CD4-positive, alpha-beta T cell (primary cell): ENCODE measurements around the gene FSCN2. TPM values are rescaled to one million over a fixed set of nuclear protein-coding genes. Genes with fewer than 3 reads are reported as not detected.

Source experiments
- ATAC-seq: fragments of 200-7000 bp; cut with Tn5 transposase; one replicate; pipeline ENCODE4 v1.10.0; 2022; ENCODE audit warnings: mild to moderate bottlenecking; ENCODE audit not compliant: poor library complexity
- CTCF ChIA-PET: fragments of 350-600 bp; sonication (Branson Sonifier 250); formaldehyde crosslinking; loops from one replicate; lab custom pipeline; 2021; ENCODE audit warnings: antibody characterized with exemption, inconsistent platforms; lab: Charles Lee
- POLR2A ChIA-PET: fragments of 350-600 bp; sonication (Branson Sonifier 250); formaldehyde crosslinking; loops from one replicate; lab custom pipeline; 2021; ENCODE audit warnings: antibody characterized with exemption, inconsistent platforms; lab: Charles Lee
- DNase-seq, 14 experiments: peaks; one replicate each; pipeline ENCODE4 v3.0.0-alpha.2; 2013 to 2020; ENCODE audit warnings: mixed read lengths in 2 of 14
- H3K27ac ChIP-seq, 2 donors: one replicate each; pipeline versions ENCODE4 v1.5.1 to v1.7.0; 2013; ENCODE audit warnings: low read length in 2 of 2, low read depth in 1 of 2, mild to moderate bottlenecking in 1 of 2
- H3K27me3 ChIP-seq, 2 experiments: 1 replicate in 1 of 2; 2 replicates in 1 of 2; pipeline versions ENCODE4 v1.6.1 to v1.7.0; 2013; ENCODE audit warnings: low read length in 2 of 2, control low read depth in 1 of 2, mild to moderate bottlenecking in 1 of 2, moderate library complexity in 1 of 2; ENCODE audit not compliant: insufficient read depth in 2 of 2, control insufficient read depth in 1 of 2
- H3K36me3 ChIP-seq: one replicate; pipeline ENCODE4 v1.6.1; 2013; ENCODE audit warnings: low read length, control low read depth; ENCODE audit not compliant: insufficient read depth
- H3K4me1 ChIP-seq: one replicate; pipeline ENCODE4 v1.6.1; 2013; ENCODE audit warnings: low read length, control low read depth; ENCODE audit not compliant: insufficient read depth
- H3K4me3 ChIP-seq: one replicate; pipeline ENCODE4 v1.5.1; 2013; ENCODE audit warnings: mild to moderate bottlenecking, low read length, moderate library complexity
- H3K9me3 ChIP-seq, 2 experiments: 1 replicate in 1 of 2; 2 replicates in 1 of 2; pipeline versions ENCODE4 v1.6.1 to v1.7.0; 2013; ENCODE audit warnings: low read length in 2 of 2, mild to moderate bottlenecking in 2 of 2, control low read depth in 1 of 2, moderate library complexity in 1 of 2; ENCODE audit not compliant: control insufficient read depth in 1 of 2, insufficient read depth in 1 of 2
- H3K27ac Mint-ChIP-seq: one replicate; pipeline ENCODE4 v1.8.0; 2020; ENCODE audit warnings: mixed read lengths
- H3K27me3 Mint-ChIP-seq: one replicate; pipeline ENCODE4 v1.8.0; 2021; ENCODE audit warnings: mixed read lengths
- H3K36me3 Mint-ChIP-seq: one replicate; pipeline ENCODE4 v1.8.0; 2021; ENCODE audit warnings: low read depth, mixed read lengths
- H3K4me1 Mint-ChIP-seq: one replicate; pipeline ENCODE4 v1.8.0; 2021; ENCODE audit warnings: low read depth, mixed read lengths
- H3K4me3 Mint-ChIP-seq: one replicate; pipeline ENCODE4 v1.8.0; 2020; ENCODE audit warnings: mild to moderate bottlenecking, mixed read lengths
- H3K9me3 Mint-ChIP-seq: one replicate; pipeline ENCODE4 v1.8.0; 2020; ENCODE audit warnings: mixed read lengths
- intact Hi-C, 2 experiments: fragments of 100-400 bp; cut with DNase I in 1 of 2; cut with micrococcal nuclease in 1 of 2; formaldehyde crosslinking; loops; one replicate each; pipeline versions ENCODE4 v1.15.1 to v1.9.0; 2023 to 2025; cut with DNase I, micrococcal nuclease
- total RNA-seq, 174 experiments: library from RNA in 2 of 174; stranded (reverse) in 2 of 174; gene quantifications; one replicate each; pipeline ENCODE4 v1.2.3 and lab custom pipeline; 2021 to 2026
- TF ChIP-seq, protein P1 (sequence below): fragments of 200-600 bp; IDR thresholded peaks from one replicate; pipeline ENCODE4 v1.8.0; 2022; ENCODE audit warnings: antibody characterized with exemption, mild to moderate bottlenecking

Gene FSCN2
- total RNA-seq, 2 experiments from 2014 or later: 1.0 to 1.1 TPM

DNA sequence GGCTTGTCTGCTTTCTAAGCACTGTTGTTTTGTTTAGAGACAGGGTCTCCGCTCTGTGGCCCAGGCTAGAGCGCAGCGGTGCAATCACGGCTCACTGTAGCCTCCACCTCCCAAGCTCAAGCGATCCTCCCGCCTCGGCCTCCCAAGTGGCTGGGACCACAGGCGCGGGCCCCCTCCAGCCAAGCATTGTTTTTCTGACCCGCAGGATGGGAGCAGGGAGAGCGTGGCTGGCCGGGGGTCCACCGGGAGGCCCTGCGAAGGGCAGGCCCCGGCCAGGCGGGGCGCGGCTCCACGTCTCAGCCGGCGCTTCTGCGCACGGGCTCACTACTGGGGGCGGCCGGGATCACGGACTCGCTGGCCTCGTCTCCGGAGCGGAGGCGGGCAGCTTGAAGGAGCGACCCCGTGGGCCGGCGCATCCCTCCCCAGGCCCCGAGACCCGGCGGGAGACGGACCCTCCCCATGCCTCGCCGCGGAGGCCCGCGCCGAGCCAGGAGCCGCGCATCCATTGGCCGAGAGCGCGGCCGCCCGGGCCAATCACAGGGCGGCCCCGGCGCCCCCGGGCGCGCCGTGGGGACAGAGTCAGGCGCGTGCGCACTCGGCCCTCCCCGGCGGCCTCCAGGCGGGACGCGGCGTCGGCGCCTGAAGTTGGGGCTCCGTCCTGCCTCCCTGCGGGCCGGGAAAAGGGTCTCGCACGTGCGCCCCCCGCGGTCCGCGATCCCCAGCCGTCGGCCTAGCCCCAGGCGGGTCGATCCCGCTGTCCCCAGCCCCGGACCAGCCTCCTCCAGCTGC lies 40.5 kb upstream of the FSCN2 start:
- Mint-ChIP-seq H3K27ac (no peak overlapping the region), H3K4me3 (peak overlapping the region; percentile 45), H3K4me1 (peaks cover 7% of the 10 kb centered on the region), H3K9me3 (no peaks in the 10 kb centered on the region), H3K36me3 (no peaks in the 10 kb centered on the region), H3K27me3 (peaks cover 7% of the 10 kb centered on the region)
- TF ChIP-seq, protein P1, sequence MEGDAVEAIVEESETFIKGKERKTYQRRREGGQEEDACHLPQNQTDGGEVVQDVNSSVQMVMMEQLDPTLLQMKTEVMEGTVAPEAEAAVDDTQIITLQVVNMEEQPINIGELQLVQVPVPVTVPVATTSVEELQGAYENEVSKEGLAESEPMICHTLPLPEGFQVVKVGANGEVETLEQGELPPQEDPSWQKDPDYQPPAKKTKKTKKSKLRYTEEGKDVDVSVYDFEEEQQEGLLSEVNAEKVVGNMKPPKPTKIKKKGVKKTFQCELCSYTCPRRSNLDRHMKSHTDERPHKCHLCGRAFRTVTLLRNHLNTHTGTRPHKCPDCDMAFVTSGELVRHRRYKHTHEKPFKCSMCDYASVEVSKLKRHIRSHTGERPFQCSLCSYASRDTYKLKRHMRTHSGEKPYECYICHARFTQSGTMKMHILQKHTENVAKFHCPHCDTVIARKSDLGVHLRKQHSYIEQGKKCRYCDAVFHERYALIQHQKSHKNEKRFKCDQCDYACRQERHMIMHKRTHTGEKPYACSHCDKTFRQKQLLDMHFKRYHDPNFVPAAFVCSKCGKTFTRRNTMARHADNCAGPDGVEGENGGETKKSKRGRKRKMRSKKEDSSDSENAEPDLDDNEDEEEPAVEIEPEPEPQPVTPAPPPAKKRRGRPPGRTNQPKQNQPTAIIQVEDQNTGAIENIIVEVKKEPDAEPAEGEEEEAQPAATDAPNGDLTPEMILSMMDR: no peak
- H3K9me3 ChIP-seq: no peaks in the 10 kb centered on the region
- no peaks in the 10 kb centered on the region for H3K36me3 ChIP-seq
- peak; percentile 83 for ATAC-seq
- H3K27me3 ChIP-seq: peaks cover 12% of the 10 kb centered on the region in 2 experiments
- peaks cover 39% of the 10 kb centered on the region for H3K4me1 ChIP-seq
- ChIA-PET CTCF (no interaction called here), POLR2A (interaction anchor here (0.6 to 3.0 kb wide), 3 partner anchors 21 to 25 kb away, joined by 5 to 8 read pairs (median 8); partner anchors contain the start of gene ACTG1)
- peak; percentile 57 to 91 (median 78) for DNase-seq
- peak overlapping the region; percentile 44 for H3K4me3 ChIP-seq
- intact Hi-C loops: loop anchor here (2.0 to 10.0 kb wide), 4 partner anchors 25 to 1343 kb away; partner anchors contain the start of genes ACTG1 (in 1 of the 2), CHMP6 (in 1 of the 2) and EIF4A3 (in 1 of the 2)
- H3K27ac ChIP-seq: no peak overlapping the region

DNA sequence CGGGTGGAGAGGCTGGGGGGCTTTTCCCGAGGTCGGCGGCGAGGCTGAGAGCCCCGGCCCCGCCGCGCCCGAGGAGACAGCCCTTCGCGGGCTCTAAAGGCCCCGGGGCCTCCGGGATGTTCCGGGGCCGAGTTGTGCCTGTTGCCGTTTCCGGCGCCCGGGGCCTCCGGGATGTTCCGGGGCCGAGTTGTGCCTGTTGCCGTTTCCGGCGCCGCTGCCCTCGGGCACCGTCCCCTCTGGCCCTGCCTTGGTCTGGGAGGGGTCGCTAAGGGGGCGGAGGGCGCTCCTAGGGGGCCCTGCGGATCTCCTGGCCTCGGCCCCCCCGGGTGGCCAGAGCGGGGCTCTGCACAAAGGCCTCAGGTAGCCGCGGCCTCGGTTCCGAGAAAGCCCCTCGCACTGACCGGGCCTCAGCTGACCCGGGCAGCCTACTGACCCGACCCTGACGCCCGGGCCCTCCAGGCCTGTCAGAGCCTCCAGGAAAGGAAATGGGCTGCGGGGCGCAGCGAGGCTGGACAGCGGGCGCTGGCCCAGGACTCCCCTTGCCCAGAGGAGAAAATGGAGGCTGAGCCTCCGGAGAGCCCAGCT lies 39.8 kb upstream of the FSCN2 start:
- Mint-ChIP-seq H3K4me3 (no peak overlapping the region), H3K9me3 (no peaks in the 10 kb centered on the region), H3K27me3 (peaks cover 5% of the 10 kb centered on the region), H3K4me1 (peaks cover 7% of the 10 kb centered on the region), H3K27ac (no peak overlapping the region), H3K36me3 (no peaks in the 10 kb centered on the region)
- POLR2A ChIA-PET: interaction anchor here (1.5 to 3.0 kb wide), 4 partner anchors 19 to 24 kb away, joined by 5 to 8 read pairs (median 6); partner anchors contain the start of gene ACTG1
- H3K27ac ChIP-seq: no peak overlapping the region
- ATAC-seq (peak; percentile 3), DNase-seq (peak in 1 of 14 experiments; percentile 18)
- no peaks in the 10 kb centered on the region for H3K9me3 ChIP-seq
- TF ChIP-seq, protein P1: no peak
- H3K4me1 ChIP-seq: peaks cover 34% of the 10 kb centered on the region
- intact Hi-C loops: loop anchor here (2.0 to 10.0 kb wide), 4 partner anchors 24 to 1344 kb away; partner anchors contain the start of genes ACTG1 (in 1 of the 2), CHMP6 (in 1 of the 2) and EIF4A3 (in 1 of the 2)
- H3K27me3 ChIP-seq: peaks cover 6 to 7% of the 10 kb centered on the region in 2 experiments
- CTCF ChIA-PET: interaction anchor here (1.1 kb wide), 1 partner anchor 17 kb away, joined by 3 read pairs; no protein-coding TSS in a partner anchor
- no peaks in the 10 kb centered on the region for H3K36me3 ChIP-seq
- peak overlapping the region; percentile 44 for H3K4me3 ChIP-seq
